ENCODE data around the gene ZNF500. TPM values are rescaled to one million over a fixed set of nuclear protein-coding genes. Genes with fewer than 3 reads are reported as not detected.

Gene ZNF500
- total RNA-seq, 1 experiment from 2014 or later, result 29.2 TPM

- Histone ChIP-seq H3K27ac (no peak overlapping the region), H3K36me3 (ENCODE audit: low read depth) (0 out of 2 replicates have a peak, but pooled peaks cover 8% of the 10 kb centered on the region), H3K79me2 (ENCODE audit: low read depth) (no peaks in the 10 kb centered on the region), H2AFZ (no peak overlapping the region), H3K9me3 (ENCODE audit: insufficient read depth, low read depth) (no peaks in the 10 kb centered on the region), H3K4me2 (no peak overlapping the region), H3K27me3 (ENCODE audit: insufficient read depth, low read depth) (no peaks in the 10 kb centered on the region), H3F3A (ENCODE audit: insufficient read depth, low read depth) (no peaks in the 10 kb centered on the region), H3K4me3 (no peak overlapping the region), H3K4me1 (replicated peaks; ENCODE audit: insufficient read depth) (no peaks in the 10 kb centered on the region), H4K20me1 (ENCODE audit: insufficient read depth) (no peaks in the 10 kb centered on the region), H3K9me2 (ENCODE audit: insufficient read depth) (no peaks in the 10 kb centered on the region)
- ChIA-PET CTCF (no interaction called here), POLR2A (ENCODE audit: unreplicated experiment) (no interaction called here)
- DNase-seq, result no peak
- intact Hi-C loops (cut with micrococcal nuclease; ENCODE audit: unreplicated experiment), result no loop called here
- TF ChIP-seq EZH2 (IDR thresholded peaks at IDR 0.05; ENCODE audit: low read depth) (no peak), CTCF (conservative IDR thresholded peaks at IDR 0.05) (no peak)
- BruUV-seq (replicated peaks), result no TSS peak
These were observed 52.0 kb downstream of the ZNF500 start for GRCh38 chr16:4714996-4715395.

GRCh38 chr16:4713663-4714501, 53.1 kb downstream of the ZNF500 start:
- ChIA-PET POLR2A (ENCODE audit: unreplicated experiment) (no interaction called here), CTCF (no interaction called here)
- no peaks in the 10 kb centered on the region for H3K27me3 ChIP-seq (ENCODE audit: insufficient read depth, low read depth)
- H3K36me3 ChIP-seq (ENCODE audit: low read depth), result 0 out of 2 replicates have a peak, but pooled peaks cover 14% of the 10 kb centered on the region
- no peak for TF ChIP-seq EZH2 (IDR thresholded peaks at IDR 0.05; ENCODE audit: low read depth)
- no peak for TF ChIP-seq CTCF (conservative IDR thresholded peaks at IDR 0.05)
- H3K27ac ChIP-seq, result no peak overlapping the region
- no peak for DNase-seq
- no TSS peak for BruUV-seq (replicated peaks)
- no peaks in the 10 kb centered on the region for H3K79me2 ChIP-seq (ENCODE audit: low read depth)
- no peak overlapping the region for H3K4me2 ChIP-seq
- no peaks in the 10 kb centered on the region for H4K20me1 ChIP-seq (ENCODE audit: insufficient read depth)
- no peak overlapping the region for H2AFZ ChIP-seq
- no peak overlapping the region for H3K4me3 ChIP-seq
- no peaks in the 10 kb centered on the region for H3F3A ChIP-seq (ENCODE audit: insufficient read depth, low read depth)
- intact Hi-C loops (cut with micrococcal nuclease; ENCODE audit: unreplicated experiment), result no loop called here
- H3K4me1 ChIP-seq (replicated peaks; ENCODE audit: insufficient read depth), result no peaks in the 10 kb centered on the region
- H3K9me3 ChIP-seq (ENCODE audit: insufficient read depth, low read depth), result no peaks in the 10 kb centered on the region
- H3K9me2 ChIP-seq (ENCODE audit: insufficient read depth), result no peaks in the 10 kb centered on the region

- no TSS peak for BruUV-seq (replicated peaks)
- 0 out of 2 replicates have a peak, but pooled peaks cover 14% of the 10 kb centered on the region for H3K36me3 ChIP-seq (ENCODE audit: low read depth)
- H3K4me1 ChIP-seq (replicated peaks; ENCODE audit: insufficient read depth), result no peaks in the 10 kb centered on the region
- H3K9me2 ChIP-seq (ENCODE audit: insufficient read depth), result no peaks in the 10 kb centered on the region
- DNase-seq, result no peak
- no peak overlapping the region for H3K27ac ChIP-seq
- ChIA-PET CTCF (no interaction called here), POLR2A (ENCODE audit: unreplicated experiment) (interaction anchor here (0.6 kb wide), 1 partner anchor 23 kb away, joined by 5 read pairs; no protein-coding TSS in a partner anchor)
- H3K79me2 ChIP-seq (ENCODE audit: low read depth), result no peaks in the 10 kb centered on the region
- no peak overlapping the region for H3K4me2 ChIP-seq
- TF ChIP-seq CTCF (conservative IDR thresholded peaks at IDR 0.05), result no peak
- no peak for TF ChIP-seq EZH2 (IDR thresholded peaks at IDR 0.05; ENCODE audit: low read depth)
- intact Hi-C loops (cut with micrococcal nuclease; ENCODE audit: unreplicated experiment), result no loop called here
- no peaks in the 10 kb centered on the region for H3F3A ChIP-seq (ENCODE audit: insufficient read depth, low read depth)
- no peaks in the 10 kb centered on the region for H3K27me3 ChIP-seq (ENCODE audit: insufficient read depth, low read depth)
- no peaks in the 10 kb centered on the region for H4K20me1 ChIP-seq (ENCODE audit: insufficient read depth)
- no peaks in the 10 kb centered on the region for H3K9me3 ChIP-seq (ENCODE audit: insufficient read depth, low read depth)
- no peak overlapping the region for H2AFZ ChIP-seq
- no peak overlapping the region for H3K4me3 ChIP-seq
These were observed 57.5 kb downstream of the ZNF500 start for GRCh38 chr16:4709481-4709880.
